Sigmoid colon (tissue), 7 donors: ENCODE results near the gene P2RY11. TPM values are rescaled to one million over a fixed set of nuclear protein-coding genes. Genes with fewer than 3 reads are reported as not detected.

Source experiments
- DNase-seq: peaks from one replicate; pipeline ENCODE4 v3.0.0-alpha.2; 2019
- H3K27ac ChIP-seq, 4 donors: fragments of 200-600 bp; sonication (generic); one replicate each; pipeline ENCODE4 v1.5.1; 2016 to 2019; ENCODE audit warnings: mild to moderate bottlenecking in 1 of 4
- H3K27me3 ChIP-seq, 3 donors: fragments of 200-600 bp; sonication (generic); one replicate each; pipeline ENCODE4 v1.5.1; 2019; ENCODE audit warnings: mild to moderate bottlenecking in 1 of 3
- H3K36me3 ChIP-seq, 4 donors: fragments of 200-600 bp; sonication (generic); one replicate each; pipeline ENCODE4 v1.5.1; 2016 to 2019
- H3K4me1 ChIP-seq, 4 donors: fragments of 200-600 bp; sonication (generic); one replicate each; pipeline ENCODE4 v1.5.1; 2017 to 2019
- H3K4me3 ChIP-seq, 4 donors: fragments of 200-600 bp; sonication (generic); one replicate each; pipeline ENCODE4 v1.5.1; 2017 to 2019; ENCODE audit warnings: mild to moderate bottlenecking in 2 of 4, moderate library complexity in 1 of 4
- H3K9me3 ChIP-seq, 4 donors: fragments of 200-600 bp in 3 of 4; sonication (generic) in 3 of 4; one replicate each; pipeline versions ENCODE4 v1.5.1 to v1.6.1; 2013 to 2019
- CTCF ChIP-seq, 4 experiments: fragments of 450-650 bp in 3 of 4; fragments of 200-600 bp in 1 of 4; IDR thresholded peaks; one replicate each; pipeline ENCODE4 v1.5.1; 2016 to 2019; ENCODE audit warnings: antibody characterized with exemption in 4 of 4, mild to moderate bottlenecking in 3 of 4, moderate library complexity in 2 of 4
- EP300 ChIP-seq, 4 donors: sonication (generic); formaldehyde crosslinking; IDR thresholded peaks; one replicate each; pipeline ENCODE4 v1.6.1; 2017; ENCODE audit warnings: antibody characterized with exemption in 4 of 4
- POLR2A ChIP-seq, 2 donors: fragments of 450-650 bp; IDR thresholded peaks; one replicate each; pipeline ENCODE4 v1.6.1; 2016; ENCODE audit warnings: antibody characterized with exemption in 2 of 2, mild to moderate bottlenecking in 2 of 2, moderate library complexity in 2 of 2
- POLR2AphosphoS5 ChIP-seq, 4 donors: sonication (generic); formaldehyde crosslinking; IDR thresholded peaks; one replicate each; pipeline ENCODE4 v1.6.1; 2017; ENCODE audit warnings: antibody characterized with exemption in 4 of 4
- WGBS, 2 donors: extraction: QIAGEN DNeasy Blood & Tissue Kit; methylation state at CpG; one replicate each; pipeline ENCODE4 v1.1.7; 2013; 5-methylcytosine and 5-hydroxymethylcytosine counted together
- intact Hi-C: fragments of 100-400 bp; cut with DNase I; formaldehyde crosslinking; loops from one replicate; pipeline ENCODE4 v1.15.1; 2023
- polyA plus RNA-seq, 3 donors: library from polyadenylated mRNA; stranded (reverse); fragments of 200-250 nt; gene quantifications; one replicate each; pipeline ENCODE4 v1.2.3, GENCODE V29; 2013
- total RNA-seq, 4 donors: library from RNA; depleted of rRNA; stranded (reverse); fragments of >200 nt; gene quantifications; one replicate each; pipeline ENCODE4 v1.1.0, GENCODE V29; 2016
- donor health status: healthy with polysubstance abuse.
- donor health status: Bipolar disorder and iron deficiency.
- donor health status: healthy.

The P2RY11 gene
- total and polyA plus RNA-seq, 7 donors: 1.2 to 18.5 (median 3.9) TPM

DNA sequence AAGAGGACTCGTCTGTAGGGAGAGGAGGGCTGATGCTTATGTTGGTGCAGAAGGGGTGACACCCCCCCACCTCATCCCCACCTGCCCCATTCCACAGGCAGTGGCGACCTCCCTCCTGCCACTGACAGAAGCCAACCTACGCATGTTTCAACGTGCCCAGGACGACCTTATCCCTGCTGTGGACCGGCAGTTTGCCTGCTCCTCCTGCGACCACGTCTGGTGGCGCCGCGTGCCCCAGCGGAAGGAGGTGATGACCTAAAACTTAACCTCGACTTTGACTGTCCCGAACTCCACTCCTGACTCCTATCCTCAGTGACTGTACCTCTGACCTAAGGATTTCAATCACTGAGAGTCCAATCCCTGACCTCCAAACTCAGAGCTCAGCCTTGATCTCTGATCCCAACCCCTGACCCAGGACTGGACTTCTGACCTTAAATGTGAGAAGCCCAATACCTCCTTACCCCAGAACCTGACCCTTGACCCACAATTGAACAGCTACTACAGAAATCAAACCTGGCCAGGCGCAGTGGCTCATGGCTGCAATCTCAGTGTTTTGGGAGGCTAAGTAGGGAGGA lies 21.6 kb upstream of the P2RY11 start:
- Histone ChIP-seq H3K36me3 (peaks cover 0 to 39% (median 5%) of the 10 kb centered on the region in 4 donors), H3K27ac (no peak overlapping the region), H3K27me3 (no peaks in the 10 kb centered on the region), H3K9me3 (no peaks in the 10 kb centered on the region), H3K4me3 (no peak overlapping the region), H3K4me1 (peaks cover 0 to 18% (median 8%) of the 10 kb centered on the region in 4 donors)
- intact Hi-C loops: no loop called here
- no peak for DNase-seq
- TF ChIP-seq EP300 (IDR thresholded peaks at IDR 0.05) (no peak), POLR2A (IDR thresholded peaks at IDR 0.05) (no peak), CTCF (IDR thresholded peaks at IDR 0.05) (no peak), POLR2AphosphoS5 (IDR thresholded peaks at IDR 0.05) (no peak)
- 86 to 91% methylated on average over 15 of the region's 15 CpGs for WGBS, 2 donors

DNA sequence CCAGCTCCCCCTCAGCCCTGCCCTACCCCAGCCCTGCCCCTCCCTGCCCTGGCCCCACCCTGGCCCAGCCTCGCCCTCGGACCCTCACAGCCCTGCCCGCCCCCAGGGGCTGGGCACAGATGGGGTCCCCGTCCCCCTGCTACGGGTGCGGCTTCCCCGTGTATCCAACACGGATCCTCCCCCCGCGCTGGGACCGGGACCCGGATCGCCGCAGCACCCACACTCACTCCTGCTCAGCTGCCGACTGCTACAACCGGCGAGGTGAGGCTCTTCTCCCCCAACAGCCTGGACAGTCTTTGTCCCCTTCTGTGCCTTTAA lies 20.2 kb upstream of the P2RY11 start:
- intact Hi-C loops: no loop called here
- TF ChIP-seq EP300 (IDR thresholded peaks at IDR 0.05) (no peak), POLR2A (IDR thresholded peaks at IDR 0.05) (no peak), CTCF (IDR thresholded peaks at IDR 0.05) (no peak), POLR2AphosphoS5 (IDR thresholded peaks at IDR 0.05) (no peak)
- H3K27ac ChIP-seq: no peak overlapping the region
- H3K27me3 ChIP-seq: no peaks in the 10 kb centered on the region
- no peak overlapping the region for H3K4me3 ChIP-seq
- no peak for DNase-seq
- WGBS, 2 donors: 94 to 95% methylated on average over 17 of the region's 17 CpGs
- H3K36me3 ChIP-seq: peaks cover 0 to 39% (median 5%) of the 10 kb centered on the region in 4 donors
- peaks cover 0 to 17% (median 16%) of the 10 kb centered on the region in 4 donors for H3K4me1 ChIP-seq
- no peaks in the 10 kb centered on the region for H3K9me3 ChIP-seq

DNA sequence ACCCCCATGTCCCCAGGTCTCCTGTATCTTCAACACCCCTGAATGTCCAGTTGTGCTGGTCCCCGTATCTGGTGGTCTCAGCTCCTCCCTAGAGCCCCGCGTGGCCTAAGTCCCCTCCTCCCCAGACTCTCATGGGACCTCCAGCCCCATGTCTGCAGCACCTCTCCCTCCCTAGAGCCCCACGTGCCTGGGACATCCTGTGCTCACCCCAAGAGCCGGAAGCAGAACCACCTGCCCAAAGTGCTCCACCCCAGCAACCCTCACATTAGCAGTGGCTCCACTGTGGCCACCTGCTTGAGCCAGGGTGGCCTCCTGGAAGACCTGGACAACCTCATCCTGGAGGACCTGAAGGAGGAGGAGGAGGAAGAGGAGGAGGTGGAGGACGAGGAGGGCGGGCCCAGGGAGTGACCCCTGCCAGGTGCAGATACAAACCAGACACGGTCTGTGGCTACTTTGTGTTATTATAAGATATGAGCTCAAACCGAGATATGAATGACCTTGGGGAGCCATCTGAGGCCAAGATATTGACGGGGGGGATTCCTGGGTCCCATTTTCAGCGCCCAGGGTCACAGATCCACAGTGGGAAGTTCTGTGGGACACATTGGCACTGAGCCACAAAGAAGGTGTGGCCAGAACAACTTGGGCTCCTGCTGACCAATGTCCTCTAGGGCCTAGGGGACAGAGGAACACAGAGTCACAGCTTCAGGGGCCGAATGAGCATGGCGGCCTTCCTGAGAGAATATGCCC lies 19.4 kb upstream of the P2RY11 start:
- Histone ChIP-seq H3K36me3 (peaks cover 0 to 39% (median 5%) of the 10 kb centered on the region in 4 donors), H3K27ac (no peak overlapping the region), H3K27me3 (no peaks in the 10 kb centered on the region), H3K4me1 (peaks cover 0 to 15% (median 14%) of the 10 kb centered on the region in 4 donors), H3K4me3 (no peak overlapping the region), H3K9me3 (no peaks in the 10 kb centered on the region)
- WGBS, 2 donors: 81 to 83% methylated on average over 13 of the region's 13 CpGs
- no peak for DNase-seq
- TF ChIP-seq EP300 (IDR thresholded peaks at IDR 0.05) (no peak), POLR2AphosphoS5 (IDR thresholded peaks at IDR 0.05) (no peak), POLR2A (IDR thresholded peaks at IDR 0.05) (no peak), CTCF (IDR thresholded peaks at IDR 0.05) (no peak)
- intact Hi-C loops: no loop called here

DNA sequence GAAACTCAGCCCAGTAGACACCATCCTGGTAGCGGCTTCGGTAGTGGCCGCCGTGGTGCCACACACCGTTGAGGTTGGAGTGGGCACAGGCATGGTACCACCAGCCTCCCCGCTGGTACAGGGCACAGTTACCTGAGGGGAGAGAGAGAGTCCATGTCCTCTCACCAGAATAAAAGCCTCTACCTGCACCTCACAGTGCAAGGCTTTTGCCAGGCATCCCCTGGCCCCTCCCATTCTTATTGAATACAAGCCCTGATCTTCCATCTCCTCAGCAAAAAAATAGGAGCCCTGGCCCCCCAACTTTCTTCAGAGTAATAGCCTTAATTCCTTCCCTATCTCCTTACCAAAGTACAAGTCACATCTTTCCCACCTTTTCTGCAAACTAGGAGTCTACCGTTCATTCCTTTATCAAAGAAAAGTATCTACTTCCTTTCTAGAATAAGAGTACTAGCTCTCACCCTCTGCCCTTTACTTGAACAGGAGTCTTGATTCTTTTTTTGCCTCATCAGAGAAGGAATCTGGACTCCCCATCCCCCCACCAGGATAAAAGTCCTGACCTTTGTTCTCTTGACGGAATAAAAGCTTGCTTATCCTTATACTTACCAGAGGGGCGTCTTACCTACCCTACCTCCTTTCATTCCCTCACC lies 18.7 kb upstream of the P2RY11 start:
- intact Hi-C loops: no loop called here
- H3K36me3 ChIP-seq: peaks cover 0 to 39% (median 5%) of the 10 kb centered on the region in 4 donors
- 92% methylated on average over 9 of the region's 9 CpGs for WGBS, 2 donors

More for the DNA sequence above, 18.7 kb upstream of the P2RY11 start:
- Histone ChIP-seq H3K9me3 (no peaks in the 10 kb centered on the region), H3K4me3 (no peak overlapping the region), H3K4me1 (peaks cover 0 to 13% (median 11%) of the 10 kb centered on the region in 4 donors), H3K27me3 (no peaks in the 10 kb centered on the region), H3K27ac (no peak overlapping the region)
- no peak for DNase-seq
- TF ChIP-seq CTCF (IDR thresholded peaks at IDR 0.05) (no peak), EP300 (IDR thresholded peaks at IDR 0.05) (no peak), POLR2AphosphoS5 (IDR thresholded peaks at IDR 0.05) (no peak), POLR2A (IDR thresholded peaks at IDR 0.05) (no peak)
